GM23338 (cell line): ENCODE measurements around the gene MOGAT2. TPM values are rescaled to one million over a fixed set of nuclear protein-coding genes. Genes with fewer than 3 reads are reported as not detected.

Experiments
- ATAC-seq: fragments of 200-7000 bp; cut with Tn5 transposase; 3 replicates; pipeline ENCODE4 v1.9.1; 2020
- DNase-seq: peaks from one replicate; pipeline ENCODE4 v3.0.0-alpha.2; 2015; ENCODE audit warnings: low spot score
- H2AFZ ChIP-seq: fragments of 200-600 bp; sonication (generic); 2 replicates; pipeline ENCODE4 v1.8.0; 2016; ENCODE audit warnings: antibody characterized with exemption, mild to moderate bottlenecking, moderate library complexity
- H3F3A ChIP-seq: fragments of 200-600 bp; sonication (generic); replicated peaks from 2 replicates; pipeline ENCODE4 v1.8.0; 2017; ENCODE audit warnings: antibody characterized with exemption, mixed run types, low read depth
- H3K27ac ChIP-seq: fragments of 200-600 bp; sonication (generic); 2 replicates; pipeline ENCODE4 v1.6.1; 2016; ENCODE audit warnings: low read depth
- H3K27me3 ChIP-seq: fragments of 200-600 bp; sonication (generic); 2 replicates; pipeline ENCODE4 v1.8.0; 2016; ENCODE audit warnings: mild to moderate bottlenecking, mixed run types, moderate library complexity; ENCODE audit not compliant: insufficient read depth
- H3K36me3 ChIP-seq: fragments of 200-600 bp; sonication (generic); 2 replicates; pipeline ENCODE4 v1.8.0; 2016; ENCODE audit warnings: mild to moderate bottlenecking; ENCODE audit not compliant: insufficient read depth
- H3K4me1 ChIP-seq: fragments of 200-600 bp; sonication (generic); 2 replicates; pipeline ENCODE4 v1.8.0; 2016; ENCODE audit warnings: mild to moderate bottlenecking, moderate library complexity; ENCODE audit not compliant: insufficient read depth
- H3K4me2 ChIP-seq: fragments of 200-600 bp; sonication (generic); 2 replicates; pipeline ENCODE4 v1.7.1; 2017; ENCODE audit warnings: mixed run types
- H3K4me3 ChIP-seq: fragments of 200-600 bp; sonication (generic); 2 replicates; pipeline ENCODE4 v1.6.1; 2016; ENCODE audit warnings: mixed run types
- H3K79me2 ChIP-seq: fragments of 200-600 bp; sonication (generic); replicated peaks from 2 replicates; pipeline ENCODE4 v1.8.0; 2017; ENCODE audit warnings: mild to moderate bottlenecking; ENCODE audit not compliant: insufficient read depth
- H3K9me2 ChIP-seq: fragments of 200-600 bp; sonication (generic); 2 replicates; pipeline ENCODE4 v1.8.0; 2017; ENCODE audit not compliant: insufficient read depth
- H4K20me1 ChIP-seq: fragments of 200-600 bp; sonication (generic); replicated peaks from 2 replicates; pipeline ENCODE4 v1.8.0; 2017; ENCODE audit warnings: mild to moderate bottlenecking; ENCODE audit not compliant: insufficient read depth
- H3K27ac Mint-ChIP-seq: 2 replicates; pipeline ENCODE4 v1.8.0; 2020; ENCODE audit warnings: inconsistent platforms, mild to moderate bottlenecking, moderate library complexity, mixed read lengths
- H3K27me3 Mint-ChIP-seq: 3 replicates; pipeline ENCODE4 v1.8.0; 2022; ENCODE audit warnings: low read depth, mild to moderate bottlenecking, moderate library complexity, mixed read lengths, inconsistent platforms; ENCODE audit not compliant: insufficient read depth, poor library complexity
- H3K36me3 Mint-ChIP-seq: 3 replicates; pipeline ENCODE4 v1.8.0; 2021; ENCODE audit warnings: low read depth, mild to moderate bottlenecking, inconsistent platforms, moderate library complexity, mixed read lengths
- H3K4me1 Mint-ChIP-seq: 3 replicates; pipeline ENCODE4 v1.8.0; 2020; ENCODE audit warnings: mild to moderate bottlenecking, inconsistent platforms, mixed read lengths
- H3K4me3 Mint-ChIP-seq: 3 replicates; pipeline ENCODE4 v1.8.0; 2021; ENCODE audit warnings: moderate library complexity, mild to moderate bottlenecking, inconsistent platforms, mixed read lengths
- H3K9me3 Mint-ChIP-seq: 3 replicates; pipeline ENCODE4 v1.8.0; 2020; ENCODE audit warnings: moderate library complexity, mild to moderate bottlenecking, inconsistent platforms, mixed read lengths
- CTCF ChIP-seq, 2 experiments: fragments of 200-600 bp in 1 of 2; sonication (generic) in 1 of 2; conservative IDR thresholded peaks; 2 replicates each; pipeline versions ENCODE4 v1.5.1 to v1.6.1; 2016 to 2017; ENCODE audit warnings: antibody characterized with exemption in 2 of 2, low read depth in 2 of 2, mild to moderate bottlenecking in 2 of 2, moderate library complexity in 1 of 2
- ETS1 ChIP-seq: IDR thresholded peaks from 2 replicates; pipeline ENCODE4 v1.6.1; 2016; ENCODE audit warnings: antibody characterized with exemption
- EZH2 ChIP-seq: fragments of 200-600 bp; sonication (generic); IDR thresholded peaks from one replicate; pipeline ENCODE4 v1.8.0; 2017; ENCODE audit warnings: antibody characterized with exemption, mild to moderate bottlenecking, low read depth; ENCODE audit not compliant: unreplicated experiment
- JUNB ChIP-seq: IDR thresholded peaks from one replicate; pipeline ENCODE4 v1.6.1; 2016; ENCODE audit warnings: antibody characterized with exemption; ENCODE audit not compliant: unreplicated experiment
- NANOG ChIP-seq: IDR thresholded peaks from 2 replicates; pipeline ENCODE4 v1.6.1; 2016; ENCODE audit warnings: antibody characterized with exemption, borderline replicate concordance
- POLR2AphosphoS5 ChIP-seq: IDR thresholded peaks from 2 replicates; pipeline ENCODE4 v1.6.1; 2016; ENCODE audit warnings: antibody characterized with exemption, low read depth
- REST ChIP-seq: IDR thresholded peaks from one replicate; pipeline ENCODE4 v1.6.1; 2018; ENCODE audit warnings: antibody characterized with exemption; ENCODE audit not compliant: unreplicated experiment
- ZNF114 ChIP-seq: fragments of 250-450 bp; sonication (Bioruptor Pico); IDR thresholded peaks from 2 replicates; pipeline ENCODE4 v1.5.0; 2020; ENCODE audit warnings: mild to moderate bottlenecking, moderate library complexity
- ZNF462 ChIP-seq: fragments of 250-450 bp; sonication (Bioruptor Pico); IDR thresholded peaks from 2 replicates; pipeline ENCODE4 v1.5.0; 2020; ENCODE audit warnings: mild to moderate bottlenecking, moderate library complexity
- polyA plus RNA-seq: library from polyadenylated mRNA; unstranded; fragments of >200 nt; fragmentation: Nextera tagmentation; extraction: Ambion mirVana; gene quantifications from 2 replicates; pipeline ENCODE4 v1.2.1, GENCODE V29; 2016
- total RNA-seq: library from RNA; depleted of rRNA; stranded (reverse); fragments of >200 nt; shearing (Covaris generic); gene quantifications from 2 replicates; pipeline ENCODE4 v1.2.3, GENCODE V29; 2014

MOGAT2 gene
- total and polyA plus RNA-seq, 2 experiments from 2014 or later, result not detected

GRCh38 chr11:75763846-75764245, 46.2 kb downstream of the MOGAT2 start:
- Mint-ChIP-seq H3K9me3 (peaks cover 7% of the 10 kb centered on the region; the same call in 2 of the 3 replicates), H3K27ac (no peak overlapping the region), H3K27me3 (peaks cover 27% of the 10 kb centered on the region), H3K4me1 (peaks cover 16% of the 10 kb centered on the region), H3K4me3 (no peak overlapping the region), H3K36me3 (no peaks in the 10 kb centered on the region; the same call in 2 of the 3 replicates)
- H3F3A ChIP-seq, result no peaks in the 10 kb centered on the region
- H3K9me2 ChIP-seq, result no peaks in the 10 kb centered on the region
- TF ChIP-seq EZH2, result no peak
- no peak overlapping the region for H3K4me2 ChIP-seq
- no peaks in the 10 kb centered on the region for H3K36me3 ChIP-seq
- H3K4me1 ChIP-seq, result no peaks in the 10 kb centered on the region; the same call in 1 of the 2 replicates
- no peaks in the 10 kb centered on the region for H4K20me1 ChIP-seq
- H2AFZ ChIP-seq, result no peak overlapping the region
- H3K4me3 ChIP-seq, result no peak overlapping the region
- H3K27me3 ChIP-seq, result peaks cover 22% of the 10 kb centered on the region
- H3K27ac ChIP-seq, result no peak overlapping the region
- no peaks in the 10 kb centered on the region for H3K79me2 ChIP-seq
- ATAC-seq (no peak), DNase-seq (no peak)

- Histone ChIP-seq H2AFZ (no peak overlapping the region), H3K27ac (no peak overlapping the region), H3K4me1 (peaks cover 11% of the 10 kb centered on the region; the same call in 1 of the 2 replicates), H3K9me2 (no peaks in the 10 kb centered on the region), H3K79me2 (no peaks in the 10 kb centered on the region), H4K20me1 (peaks cover 5% of the 10 kb centered on the region), H3F3A (no peaks in the 10 kb centered on the region), H3K4me3 (no peak overlapping the region), H3K4me2 (no peak overlapping the region), H3K27me3 (peaks cover 35% of the 10 kb centered on the region), H3K36me3 (no peaks in the 10 kb centered on the region)
- Mint-ChIP-seq H3K27me3 (peaks cover 40% of the 10 kb centered on the region), H3K36me3 (no peaks in the 10 kb centered on the region; the same call in 2 of the 3 replicates), H3K4me3 (no peak overlapping the region), H3K9me3 (peaks cover 7% of the 10 kb centered on the region; the same call in 2 of the 3 replicates), H3K27ac (no peak overlapping the region), H3K4me1 (peaks cover 23% of the 10 kb centered on the region)
- ATAC-seq, result no peak
- no peak for DNase-seq
- TF ChIP-seq ZNF114 (CRISPR knock-in tag), result no peak
- no peak for TF ChIP-seq ETS1
- no peak for TF ChIP-seq CTCF (conservative IDR thresholded peaks at IDR 0.05; ENCODE audit: low read depth in 2 of 2)
- no peak for TF ChIP-seq REST
- TF ChIP-seq JUNB, result no peak
- no peak for TF ChIP-seq NANOG
- no peak for TF ChIP-seq ZNF462 (CRISPR knock-in tag)
- TF ChIP-seq EZH2, result no peak
- no peak for TF ChIP-seq POLR2AphosphoS5
These were observed 47.5 kb downstream of the MOGAT2 start for GRCh38 chr11:75765116-75765515.
